HFFc6 (cell line): Measurements from ENCODE around the gene KCNJ11. TPM values are rescaled to one million over a fixed set of nuclear protein-coding genes. Genes with fewer than 3 reads are reported as not detected.

Source experiments
- DNase-seq: peaks from one replicate; pipeline ENCODE4 v3.0.0-alpha.2; 2018
- H3K27ac Mint-ChIP-seq: 2 replicates; pipeline ENCODE4 v1.8.0; 2020; ENCODE audit warnings: mild to moderate bottlenecking, mixed read lengths
- H3K27me3 Mint-ChIP-seq: 2 replicates; pipeline ENCODE4 v1.8.0; 2021; ENCODE audit warnings: mild to moderate bottlenecking, moderate library complexity, mixed read lengths; ENCODE audit not compliant: insufficient read depth
- H3K36me3 Mint-ChIP-seq: 2 replicates; pipeline ENCODE4 v1.8.0; 2021; ENCODE audit warnings: low read depth, mixed read lengths
- H3K4me1 Mint-ChIP-seq: 2 replicates; pipeline ENCODE4 v1.8.0; 2020; ENCODE audit warnings: low read depth, mixed read lengths
- H3K4me3 Mint-ChIP-seq: 2 replicates; pipeline ENCODE4 v1.8.0; 2020; ENCODE audit warnings: mild to moderate bottlenecking, moderate library complexity, mixed read lengths
- H3K9me3 Mint-ChIP-seq: 2 replicates; pipeline ENCODE4 v1.8.0; 2020; ENCODE audit warnings: mild to moderate bottlenecking, mixed read lengths
- CTCF ChIP-seq: fragments of 200-600 bp; sonication (generic); IDR thresholded peaks from 2 replicates; pipeline ENCODE4 v1.5.0; 2021; ENCODE audit warnings: antibody characterized with exemption, mild to moderate bottlenecking
- total RNA-seq, 6 experiments: library from RNA; stranded (reverse); fragmentation: NEBNext Ultra II Directional; extraction: Animal tissue kit (Norgen Biotek cat#: 25700); gene quantifications; 2 replicates in 1 of 6; 3 replicates in 5 of 6; pipeline ENCODE4 v1.2.3, GENCODE V29; 2021

Gene KCNJ11
- total RNA-seq, 6 experiments from 2014 or later, result not detected

- Mint-ChIP-seq H3K27ac (no peak overlapping the region), H3K27me3 (peaks cover 58% of the 10 kb centered on the region), H3K36me3 (no peaks in the 10 kb centered on the region), H3K4me3 (no peak overlapping the region), H3K4me1 (no peaks in the 10 kb centered on the region), H3K9me3 (no peaks in the 10 kb centered on the region)
- no peak for DNase-seq
- TF ChIP-seq CTCF, result no peak
Observed at GRCh38 chr11:17418444-17419081, 30.1 kb upstream of the KCNJ11 start.

- TF ChIP-seq CTCF, result no peak
- no peaks in the 10 kb centered on the region for H3K4me1 Mint-ChIP-seq
- no peak overlapping the region for H3K4me3 Mint-ChIP-seq
- H3K27ac Mint-ChIP-seq, result no peak overlapping the region
- no peak for DNase-seq
- no peaks in the 10 kb centered on the region for H3K36me3 Mint-ChIP-seq
- H3K27me3 Mint-ChIP-seq, result peaks cover 57% of the 10 kb centered on the region
- no peaks in the 10 kb centered on the region for H3K9me3 Mint-ChIP-seq
Observed at GRCh38 chr11:17416492-17416891, 28.0 kb upstream of the KCNJ11 start.

GRCh38 chr11:17415523-17416104, 27.2 kb upstream of the KCNJ11 start:
- Mint-ChIP-seq H3K27ac (no peak overlapping the region), H3K4me1 (no peaks in the 10 kb centered on the region), H3K4me3 (no peak overlapping the region), H3K9me3 (no peaks in the 10 kb centered on the region), H3K36me3 (no peaks in the 10 kb centered on the region), H3K27me3 (peaks cover 56% of the 10 kb centered on the region)
- TF ChIP-seq CTCF, result no peak
- DNase-seq, result no peak

- Mint-ChIP-seq H3K36me3 (no peaks in the 10 kb centered on the region), H3K27ac (no peak overlapping the region), H3K9me3 (no peaks in the 10 kb centered on the region), H3K4me1 (no peaks in the 10 kb centered on the region), H3K27me3 (peaks cover 55% of the 10 kb centered on the region), H3K4me3 (no peak overlapping the region)
- no peak for TF ChIP-seq CTCF
- DNase-seq, result no peak
Observed at GRCh38 chr11:17414992-17415391, 26.5 kb upstream of the KCNJ11 start.

GRCh38 chr11:17414317-17414737, 25.9 kb upstream of the KCNJ11 start:
- Mint-ChIP-seq H3K27me3 (peaks cover 53% of the 10 kb centered on the region), H3K4me1 (no peaks in the 10 kb centered on the region), H3K27ac (no peak overlapping the region), H3K36me3 (no peaks in the 10 kb centered on the region), H3K9me3 (no peaks in the 10 kb centered on the region), H3K4me3 (no peak overlapping the region)
- TF ChIP-seq CTCF, result no peak
- no peak for DNase-seq
